OCI-LY3 (cell line): Measurements from ENCODE around the gene INPP5K.

Experiments
- H2AFZ ChIP-seq: fragments of 200-600, 300-600 bp; shearing (Covaris generic); 2 replicates; pipeline ENCODE4 v1.6.0; 2014; ENCODE audit warnings: antibody characterized with exemption, low read depth, low read length
- H3K27ac ChIP-seq: fragments of 200-600, 300-600 bp; sonication (generic); 2 replicates; pipeline ENCODE4 v1.5.1; 2014; ENCODE audit warnings: mild to moderate bottlenecking, low read length, moderate library complexity, mixed read lengths
- H3K27me3 ChIP-seq: fragments of 200-600, 300-600 bp; sonication (generic); 2 replicates; pipeline ENCODE4 v1.6.1; 2014; ENCODE audit warnings: low read depth, low read length, mixed read lengths
- H3K36me3 ChIP-seq: fragments of 200-600, 300-600 bp; sonication (generic); replicated peaks from 2 replicates; pipeline ENCODE3; 2014; ENCODE audit warnings: low read depth, low read length, mixed read lengths
- H3K4me1 ChIP-seq: fragments of 300-600, 200-600 bp; sonication (generic); 2 replicates; pipeline ENCODE4 v1.6.1; 2014; ENCODE audit warnings: low read length, mixed read lengths
- H3K4me2 ChIP-seq: fragments of 200-600, 300-600 bp; sonication (generic); 2 replicates; pipeline ENCODE4 v1.6.1; 2014; ENCODE audit warnings: low read length, mixed read lengths
- H3K4me3 ChIP-seq: fragments of 300-600, 200-600 bp; sonication (generic); 2 replicates; pipeline ENCODE4 v1.5.1; 2014; ENCODE audit warnings: antibody characterized with exemption, mild to moderate bottlenecking, low read length, moderate library complexity
- H3K79me2 ChIP-seq: fragments of 300-600, 200-600 bp; shearing (Covaris generic); 2 replicates; pipeline ENCODE4 v1.6.1; 2014; ENCODE audit warnings: mild to moderate bottlenecking, low read length, mixed read lengths
- H3K9ac ChIP-seq: fragments of 300-600, 200-600 bp; shearing (Covaris generic); 2 replicates; pipeline ENCODE4 v1.6.0; 2014; ENCODE audit warnings: mild to moderate bottlenecking, low read length, moderate library complexity
- H3K9me3 ChIP-seq: fragments of 200-600, 300-600 bp; shearing (Covaris generic); 2 replicates; pipeline ENCODE4 v1.6.1; 2014; ENCODE audit warnings: low read length, mixed read lengths; ENCODE audit not compliant: insufficient read depth
- H4K20me1 ChIP-seq: fragments of 200-600, 300-600 bp; sonication (generic); 2 replicates; pipeline ENCODE4 v1.6.1; 2016; ENCODE audit warnings: low read length, mixed read lengths; ENCODE audit not compliant: insufficient read depth
- EZH2phosphoT487 ChIP-seq: fragments of 200-600 bp; shearing (Covaris generic); IDR thresholded peaks from 2 replicates; pipeline ENCODE4 v1.6.1; 2018; ENCODE audit warnings: antibody characterized with exemption, mixed run types, low read depth
- TF ChIP-seq, protein P1 (sequence below): fragments of 200-600, 300-600 bp; sonication (generic); IDR thresholded peaks from 2 replicates; pipeline ENCODE4 v1.5.1; 2014; ENCODE audit warnings: antibody characterized with exemption, low read length, low read depth

Gene INPP5K

DNA sequence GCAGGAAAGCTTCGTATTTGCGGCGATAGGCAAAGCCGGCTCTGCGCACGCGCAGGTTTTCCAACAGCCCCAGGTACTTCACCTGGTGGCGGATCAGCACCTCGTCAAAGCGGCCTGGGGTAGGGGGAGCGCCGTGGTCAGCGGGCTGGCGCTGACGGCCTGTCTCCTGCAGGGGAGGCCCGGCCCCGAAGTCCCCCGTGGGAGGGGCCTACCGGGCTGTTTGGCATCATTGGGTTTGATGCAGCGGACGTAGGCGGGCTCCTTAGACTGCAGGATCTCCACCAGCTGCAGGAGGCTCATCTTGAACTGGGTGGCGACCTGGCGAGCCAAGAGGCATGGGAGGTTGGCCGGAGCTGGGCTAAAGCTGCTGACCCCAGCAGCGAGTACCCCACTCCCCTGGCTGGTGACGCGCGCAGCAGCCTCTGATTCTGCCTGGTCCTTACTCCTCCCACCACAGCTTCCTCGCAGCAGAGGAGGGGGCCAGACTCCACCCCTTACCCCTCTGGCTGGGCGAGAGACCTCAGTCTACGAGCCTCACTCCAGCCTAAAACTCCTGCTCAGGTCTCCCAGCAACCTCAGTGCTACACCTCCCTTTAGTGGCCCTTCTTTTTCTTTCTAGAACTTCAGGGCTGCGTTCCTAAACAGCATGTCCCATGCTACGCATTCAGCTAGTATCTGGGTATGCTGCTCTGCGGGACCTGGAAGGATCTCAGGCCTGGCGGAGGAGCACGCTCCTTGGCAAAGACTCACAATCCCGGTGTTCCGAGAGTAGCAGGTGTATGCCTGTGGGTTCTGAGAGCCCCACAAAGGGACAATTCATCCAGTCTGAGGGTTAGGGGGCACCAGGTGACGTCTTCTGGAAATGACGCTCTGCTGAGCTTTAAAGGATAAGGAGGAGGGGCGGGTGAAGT lies 44.2 kb downstream of the INPP5K start:
- H3K27ac ChIP-seq, result no peak overlapping the region
- TF ChIP-seq, protein P1, sequence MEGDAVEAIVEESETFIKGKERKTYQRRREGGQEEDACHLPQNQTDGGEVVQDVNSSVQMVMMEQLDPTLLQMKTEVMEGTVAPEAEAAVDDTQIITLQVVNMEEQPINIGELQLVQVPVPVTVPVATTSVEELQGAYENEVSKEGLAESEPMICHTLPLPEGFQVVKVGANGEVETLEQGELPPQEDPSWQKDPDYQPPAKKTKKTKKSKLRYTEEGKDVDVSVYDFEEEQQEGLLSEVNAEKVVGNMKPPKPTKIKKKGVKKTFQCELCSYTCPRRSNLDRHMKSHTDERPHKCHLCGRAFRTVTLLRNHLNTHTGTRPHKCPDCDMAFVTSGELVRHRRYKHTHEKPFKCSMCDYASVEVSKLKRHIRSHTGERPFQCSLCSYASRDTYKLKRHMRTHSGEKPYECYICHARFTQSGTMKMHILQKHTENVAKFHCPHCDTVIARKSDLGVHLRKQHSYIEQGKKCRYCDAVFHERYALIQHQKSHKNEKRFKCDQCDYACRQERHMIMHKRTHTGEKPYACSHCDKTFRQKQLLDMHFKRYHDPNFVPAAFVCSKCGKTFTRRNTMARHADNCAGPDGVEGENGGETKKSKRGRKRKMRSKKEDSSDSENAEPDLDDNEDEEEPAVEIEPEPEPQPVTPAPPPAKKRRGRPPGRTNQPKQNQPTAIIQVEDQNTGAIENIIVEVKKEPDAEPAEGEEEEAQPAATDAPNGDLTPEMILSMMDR, result no peak
- TF ChIP-seq EZH2phosphoT487, result no peak
- no peak overlapping the region for H3K4me3 ChIP-seq
- no peak overlapping the region for H3K9ac ChIP-seq
- H3K4me1 ChIP-seq, result peaks cover 9% of the 10 kb centered on the region
- no peaks in the 10 kb centered on the region for H3K79me2 ChIP-seq
- H3K9me3 ChIP-seq, result no peaks in the 10 kb centered on the region
- peaks cover 10% of the 10 kb centered on the region for H3K36me3 ChIP-seq
- no peaks in the 10 kb centered on the region for H3K27me3 ChIP-seq
- no peaks in the 10 kb centered on the region for H4K20me1 ChIP-seq
- no peak overlapping the region for H3K4me2 ChIP-seq
- H2AFZ ChIP-seq, result no peak overlapping the region

DNA sequence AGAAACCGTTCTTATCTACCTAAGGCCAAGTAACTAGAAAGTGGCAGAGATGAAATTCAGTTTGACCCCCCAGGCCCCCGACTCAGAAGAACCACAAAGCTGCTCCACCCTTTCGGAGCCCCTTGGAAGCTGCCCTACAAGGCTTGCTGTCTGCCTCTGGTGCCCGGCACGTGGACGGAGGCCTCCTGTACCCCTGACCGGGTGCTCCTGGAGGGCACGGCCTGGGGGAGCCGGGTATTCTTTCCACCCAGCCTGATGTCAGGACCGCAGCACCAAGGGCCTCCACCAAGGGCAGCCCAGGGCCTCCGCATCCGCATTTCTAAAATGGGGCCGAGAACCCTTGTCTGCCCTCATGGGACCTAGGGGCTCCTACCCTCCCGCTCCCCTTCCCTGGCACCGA lies 44.9 kb downstream of the INPP5K start:
- Histone ChIP-seq H3K79me2 (no peaks in the 10 kb centered on the region), H3K27me3 (no peaks in the 10 kb centered on the region), H3K4me2 (no peak overlapping the region), H3K4me3 (no peak overlapping the region), H3K27ac (no peak overlapping the region), H3K9me3 (no peaks in the 10 kb centered on the region), H3K36me3 (peaks cover 10% of the 10 kb centered on the region), H3K4me1 (peaks cover 9% of the 10 kb centered on the region), H2AFZ (no peak overlapping the region), H3K9ac (no peak overlapping the region), H4K20me1 (no peaks in the 10 kb centered on the region)
- TF ChIP-seq EZH2phosphoT487, result no peak
- TF ChIP-seq, protein P1, result no peak

DNA sequence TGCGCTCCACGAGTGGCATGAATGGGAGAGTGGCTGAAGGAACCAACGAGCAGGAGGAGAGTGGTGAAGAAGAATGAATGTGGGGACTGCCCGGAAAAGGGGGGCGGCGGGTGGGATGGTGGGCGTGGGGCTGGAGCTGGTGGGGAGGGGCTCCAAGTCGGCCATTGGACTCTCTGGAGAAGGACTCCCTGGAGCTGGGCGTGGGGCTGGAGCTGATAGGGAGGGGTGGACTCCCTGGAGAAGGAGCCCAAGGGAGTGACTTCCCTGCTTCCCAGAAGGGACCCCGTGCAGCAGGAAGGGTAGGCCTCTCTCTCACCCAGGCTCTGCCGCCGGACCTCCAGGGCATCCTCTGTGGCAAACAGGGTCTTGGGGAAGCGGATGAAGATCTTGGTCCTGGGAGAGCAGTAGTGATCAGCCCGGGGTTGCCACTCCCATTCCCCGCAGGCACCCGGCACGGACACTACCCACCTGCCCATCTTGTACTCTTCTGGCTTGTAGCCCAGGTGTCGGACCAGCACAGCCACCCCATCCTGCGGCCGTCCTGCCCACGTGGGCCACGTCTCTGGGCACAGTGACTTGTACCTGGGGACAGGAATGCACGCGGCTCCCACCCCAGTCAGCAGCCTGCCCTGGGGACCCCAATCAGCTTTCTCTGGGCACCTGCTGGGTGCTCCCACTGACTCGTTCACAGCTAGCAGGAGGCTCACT lies 45.5 kb downstream of the INPP5K start:
- H4K20me1 ChIP-seq, result no peaks in the 10 kb centered on the region
- H3K27ac ChIP-seq, result no peak overlapping the region
- H3K4me3 ChIP-seq, result no peak overlapping the region
- H3K4me2 ChIP-seq, result no peak overlapping the region
- no peak overlapping the region for H2AFZ ChIP-seq
- no peaks in the 10 kb centered on the region for H3K9me3 ChIP-seq
- H3K79me2 ChIP-seq, result no peaks in the 10 kb centered on the region
- H3K36me3 ChIP-seq, result peaks cover 10% of the 10 kb centered on the region
- peaks cover 9% of the 10 kb centered on the region for H3K4me1 ChIP-seq
- no peaks in the 10 kb centered on the region for H3K27me3 ChIP-seq
- H3K9ac ChIP-seq, result no peak overlapping the region
- TF ChIP-seq, protein P1, result no peak
- TF ChIP-seq EZH2phosphoT487, result no peak

DNA sequence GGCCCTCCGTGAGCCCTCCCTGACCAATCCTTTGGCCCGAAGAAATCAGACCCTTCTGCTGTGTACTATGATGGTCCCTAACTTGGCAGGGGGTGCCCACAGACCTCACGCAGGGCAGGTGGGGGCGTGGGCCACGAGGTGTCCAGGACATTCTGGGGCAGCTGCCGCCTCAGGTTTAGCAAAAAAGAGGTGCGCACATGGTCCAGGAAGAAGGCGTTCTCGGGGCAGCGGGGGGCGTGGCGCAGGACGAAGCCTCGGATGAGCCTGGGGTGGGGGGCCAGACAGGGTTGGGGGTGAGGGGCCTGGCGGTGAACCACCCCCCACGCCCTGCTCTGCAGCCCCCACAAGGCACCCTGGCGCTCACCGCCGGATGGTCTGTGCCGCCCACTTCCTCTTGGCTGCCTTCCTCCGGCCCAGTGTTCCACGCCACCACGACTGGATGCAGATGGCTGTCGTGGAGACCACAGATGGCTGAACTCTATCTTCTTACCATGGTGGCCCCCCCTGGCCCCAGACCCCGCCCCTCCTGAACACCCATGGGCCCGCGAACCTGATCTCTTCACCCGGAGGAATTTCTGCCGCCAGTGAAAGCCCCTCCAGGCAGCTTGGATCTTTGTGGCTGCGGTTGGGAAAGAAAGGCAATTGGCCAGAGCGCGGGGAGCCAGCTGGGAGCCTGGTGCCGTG lies 46.2 kb downstream of the INPP5K start:
- Histone ChIP-seq H4K20me1 (no peaks in the 10 kb centered on the region), H3K36me3 (peaks cover 8% of the 10 kb centered on the region), H3K4me1 (peaks cover 6% of the 10 kb centered on the region), H3K9me3 (no peaks in the 10 kb centered on the region), H3K4me3 (no peak overlapping the region), H3K27ac (no peak overlapping the region), H3K79me2 (no peaks in the 10 kb centered on the region), H3K27me3 (no peaks in the 10 kb centered on the region), H3K4me2 (no peak overlapping the region), H3K9ac (no peak overlapping the region), H2AFZ (no peak overlapping the region)
- TF ChIP-seq EZH2phosphoT487, result no peak
- TF ChIP-seq, protein P1, result no peak
